Lower leg skin (tissue), 3 donors: Measurements from ENCODE around the gene INSYN1.

Experiments used
- CTCF ChIP-seq, 3 donors: fragments of 450-650 bp; IDR thresholded peaks; one replicate each; pipeline ENCODE4 v1.5.1; 2016; ENCODE audit warnings: antibody characterized with exemption in 3 of 3, mild to moderate bottlenecking in 3 of 3, moderate library complexity in 2 of 3
- POLR2A ChIP-seq, 2 donors: fragments of 450-650 bp; IDR thresholded peaks; one replicate each; pipeline ENCODE4 v1.6.1; 2016 to 2017; ENCODE audit warnings: antibody characterized with exemption in 2 of 2, mild to moderate bottlenecking in 1 of 2, moderate library complexity in 1 of 2

DNA sequence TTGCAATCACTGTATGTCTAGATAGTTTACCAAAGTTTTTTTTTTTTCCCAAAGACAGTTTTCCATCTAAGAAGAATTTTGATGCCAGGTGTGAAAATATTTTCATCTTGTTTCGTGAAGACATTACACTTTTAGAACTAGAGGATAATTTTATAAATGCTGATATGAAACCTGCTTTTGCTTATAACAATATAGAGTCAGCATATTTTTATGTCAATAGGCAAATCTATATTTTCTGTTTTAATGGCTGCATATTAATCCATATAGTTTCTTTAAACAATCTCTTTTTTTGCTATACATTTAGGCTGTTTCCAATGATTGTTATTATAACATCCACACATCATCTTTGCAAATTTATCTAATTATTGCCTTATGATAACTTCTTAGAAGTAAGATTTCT is 12.6 kb upstream of the INSYN1 start:
- TF ChIP-seq CTCF (IDR thresholded peaks at IDR 0.05) (no peak), POLR2A (IDR thresholded peaks at IDR 0.05) (no peak)
